ENCODE measurements around the gene FCER1G. TPM values are rescaled to one million over a fixed set of nuclear protein-coding genes. Genes with fewer than 3 reads are reported as not detected.
"Not testable (repeated sequence)": the region's sequence is repeated elsewhere in the genome, so short reads cannot be mapped to it uniquely, and the experiment has no call there.

Gene FCER1G
- polyA plus RNA-seq, 3 donors: 9.8 to 13.9 (median 10.2) TPM

DNA sequence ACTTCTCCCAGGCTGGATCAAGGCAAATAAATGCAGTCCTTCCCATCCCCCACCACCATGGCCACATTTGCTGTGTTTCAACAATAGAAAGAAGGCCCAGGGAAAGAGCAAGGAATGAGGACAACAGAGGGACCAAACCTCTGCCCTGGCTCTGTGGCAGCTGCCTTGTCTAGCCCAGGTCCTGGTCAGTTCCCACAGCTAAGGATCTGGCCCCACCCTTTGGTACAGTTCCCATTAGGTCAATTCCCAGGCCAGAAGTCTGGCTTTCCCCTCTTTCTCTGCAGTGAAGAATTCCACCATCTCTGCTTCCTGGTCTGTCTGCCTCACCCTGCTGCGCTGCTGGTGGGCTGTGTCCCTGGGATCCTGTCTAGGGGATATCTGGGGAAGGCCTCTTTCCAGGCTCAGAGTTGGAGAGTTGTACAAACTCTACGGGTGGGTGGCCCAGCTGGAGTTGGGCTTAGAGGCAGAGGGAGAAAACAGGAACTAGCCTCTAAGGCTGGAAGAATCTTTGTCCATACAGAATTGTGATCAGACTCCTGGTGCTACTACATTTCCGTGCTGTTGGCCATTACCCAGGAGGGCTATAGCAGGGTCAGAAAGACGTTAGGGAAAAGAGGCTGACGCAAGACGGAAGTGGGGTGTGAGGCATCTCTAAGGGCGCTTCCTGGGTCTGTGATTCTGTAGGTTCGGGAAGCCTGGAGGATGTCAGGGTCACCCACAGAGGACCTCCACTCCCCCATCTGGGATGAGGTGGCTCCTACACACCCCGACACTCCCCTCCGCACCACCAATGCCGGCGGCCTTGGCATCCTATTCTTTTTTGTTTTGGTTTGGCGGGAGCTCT is 13.9 kb upstream of the FCER1G start:
- DNase-seq: no peak

DNA sequence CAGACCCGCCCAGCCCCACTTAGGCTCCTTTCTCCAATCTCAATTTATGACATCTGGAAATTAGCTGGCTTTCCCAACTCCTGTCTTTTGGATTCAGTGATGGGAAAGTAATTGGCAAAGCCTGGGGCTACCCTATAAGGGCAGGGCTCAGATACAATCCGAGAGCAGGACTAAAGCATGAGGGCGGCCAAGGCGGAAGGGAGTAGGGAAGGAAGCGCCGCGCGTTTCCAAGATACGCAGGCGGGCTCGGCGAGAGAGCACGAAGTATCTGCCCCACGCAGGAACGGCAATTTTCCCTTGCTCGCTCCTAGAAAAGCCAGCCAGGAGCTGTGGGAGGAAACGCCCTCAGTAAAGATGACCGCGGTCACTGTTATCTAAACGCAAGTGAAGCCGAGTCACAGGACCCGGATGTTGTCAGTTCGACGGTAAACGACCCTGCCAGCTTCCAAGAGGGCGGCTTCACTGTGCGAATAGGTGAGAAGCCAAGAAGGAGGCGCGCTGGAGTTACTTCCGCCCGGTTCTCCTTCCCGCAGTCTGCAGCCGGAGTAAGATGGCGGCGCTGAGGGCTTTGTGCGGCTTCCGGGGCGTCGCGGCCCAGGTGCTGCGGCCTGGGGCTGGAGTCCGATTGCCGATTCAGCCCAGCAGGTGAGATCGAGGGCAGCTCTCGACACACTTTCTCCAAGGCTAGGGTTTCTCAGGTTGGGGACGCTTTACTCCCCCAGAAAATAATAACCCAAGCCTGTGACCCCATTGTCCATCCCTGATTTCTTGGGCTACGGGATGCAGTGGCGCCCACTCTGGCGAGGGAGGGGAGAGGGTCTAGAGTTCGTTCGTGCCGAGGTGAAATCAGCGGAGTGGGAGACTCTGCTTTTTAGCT is 13.0 kb upstream of the FCER1G start, which contains the start of gene NDUFS2:
TSS of gene NDUFS2 (plus strand) at position 532 of the 877 bp plus-strand sequence. CDS start at position 551, 19 bp downstream.
- DNase-seq: peak; percentile 99

DNA sequence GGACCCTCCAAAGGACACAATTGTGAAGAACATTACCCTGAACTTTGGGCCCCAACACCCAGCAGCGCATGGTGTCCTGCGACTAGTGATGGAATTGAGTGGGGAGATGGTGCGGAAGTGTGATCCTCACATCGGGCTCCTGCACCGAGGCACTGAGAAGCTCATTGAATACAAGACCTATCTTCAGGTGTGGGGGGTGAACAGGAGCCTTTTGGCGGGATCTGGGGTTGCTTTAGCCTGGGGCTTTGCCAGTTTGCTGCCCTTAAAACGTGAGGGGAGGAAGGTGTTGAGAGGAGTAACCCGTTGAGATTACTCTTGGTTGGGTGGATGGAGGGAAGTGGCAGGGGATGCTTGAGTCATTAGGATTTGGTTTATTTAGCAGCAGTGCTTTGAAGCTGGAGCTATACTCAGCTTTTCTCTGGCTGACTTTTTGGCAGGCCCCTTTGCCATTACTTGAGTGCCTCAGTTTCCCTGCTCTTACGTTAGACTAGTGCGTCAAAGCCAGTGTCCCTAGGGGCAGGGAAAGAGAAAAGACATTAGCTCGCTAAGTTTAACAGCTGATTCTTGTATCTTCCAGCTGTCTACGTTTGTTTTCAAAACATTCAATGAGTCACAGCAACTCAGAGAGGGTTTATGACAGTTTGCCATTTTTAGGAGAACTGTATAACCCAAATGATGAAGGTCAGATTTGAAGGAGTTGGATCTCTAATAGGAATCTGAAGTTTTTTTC is 8.5 kb upstream of the FCER1G start:
- no peak for DNase-seq

DNA sequence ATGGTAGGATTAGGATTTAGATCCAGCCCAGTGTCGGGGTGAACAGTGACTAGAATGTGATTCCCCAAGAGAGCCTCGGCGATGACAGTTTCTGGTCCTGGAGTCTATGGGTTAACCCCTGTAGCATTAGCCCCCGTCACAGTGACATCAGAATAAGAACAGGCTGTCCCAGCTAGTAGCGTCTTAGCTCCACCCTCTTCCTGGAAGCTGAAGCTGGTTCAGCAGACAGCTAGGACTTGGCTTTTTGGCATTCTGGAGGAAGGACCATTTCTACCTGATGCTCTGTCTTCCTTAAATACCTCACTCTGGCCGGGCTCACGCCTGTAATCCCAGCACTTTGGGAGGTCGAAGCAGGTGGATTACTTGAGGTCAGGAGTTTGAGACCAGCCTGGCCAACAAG is 7.9 kb upstream of the FCER1G start:
- no peak for DNase-seq

DNA sequence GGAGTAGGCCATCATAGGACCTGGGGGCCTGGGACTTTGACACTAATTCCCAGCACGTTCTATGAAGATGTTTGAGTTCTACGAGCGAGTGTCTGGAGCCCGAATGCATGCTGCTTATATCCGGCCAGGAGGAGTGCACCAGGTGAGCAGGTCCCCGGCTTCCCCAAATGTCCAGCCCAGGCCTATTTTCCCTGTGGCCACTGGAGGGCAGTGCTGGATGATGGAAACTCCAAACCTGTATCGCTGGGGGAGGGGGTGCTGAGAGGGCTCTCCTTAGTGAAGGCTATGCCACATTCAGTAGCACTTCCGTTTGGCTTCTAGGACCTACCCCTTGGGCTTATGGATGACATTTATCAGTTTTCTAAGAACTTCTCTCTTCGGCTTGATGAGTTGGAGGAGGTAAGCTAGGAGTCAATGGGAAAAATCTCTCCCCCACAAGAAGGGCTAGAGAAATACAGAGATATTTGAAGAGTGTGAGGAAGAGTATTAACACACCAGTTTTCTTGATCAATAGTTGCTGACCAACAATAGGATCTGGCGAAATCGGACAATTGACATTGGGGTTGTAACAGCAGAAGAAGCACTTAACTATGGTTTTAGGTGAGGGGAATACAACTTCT is 5.2 kb upstream of the FCER1G start:
- DNase-seq: peak; percentile 69

DNA sequence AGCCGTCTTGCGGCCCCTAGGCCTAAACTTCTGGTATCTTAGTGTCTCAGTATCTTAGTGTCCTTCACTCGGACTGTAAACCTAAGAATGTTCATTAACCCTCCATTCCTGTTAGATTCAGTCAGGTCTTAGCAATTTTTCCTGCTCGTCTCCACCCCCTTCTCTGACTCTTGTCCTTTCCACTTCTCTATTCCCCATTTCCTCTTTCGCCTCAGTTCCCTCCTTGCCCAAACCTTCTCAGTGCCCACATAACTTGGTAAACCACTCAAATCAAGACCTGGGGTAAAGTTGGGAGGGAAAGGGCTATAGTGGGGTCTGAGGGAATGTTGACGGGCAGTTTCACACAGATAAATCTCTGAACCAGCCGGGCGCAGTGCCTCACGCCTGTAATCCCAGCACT is 726 bp upstream of the FCER1G start:
- no peak for DNase-seq

DNA sequence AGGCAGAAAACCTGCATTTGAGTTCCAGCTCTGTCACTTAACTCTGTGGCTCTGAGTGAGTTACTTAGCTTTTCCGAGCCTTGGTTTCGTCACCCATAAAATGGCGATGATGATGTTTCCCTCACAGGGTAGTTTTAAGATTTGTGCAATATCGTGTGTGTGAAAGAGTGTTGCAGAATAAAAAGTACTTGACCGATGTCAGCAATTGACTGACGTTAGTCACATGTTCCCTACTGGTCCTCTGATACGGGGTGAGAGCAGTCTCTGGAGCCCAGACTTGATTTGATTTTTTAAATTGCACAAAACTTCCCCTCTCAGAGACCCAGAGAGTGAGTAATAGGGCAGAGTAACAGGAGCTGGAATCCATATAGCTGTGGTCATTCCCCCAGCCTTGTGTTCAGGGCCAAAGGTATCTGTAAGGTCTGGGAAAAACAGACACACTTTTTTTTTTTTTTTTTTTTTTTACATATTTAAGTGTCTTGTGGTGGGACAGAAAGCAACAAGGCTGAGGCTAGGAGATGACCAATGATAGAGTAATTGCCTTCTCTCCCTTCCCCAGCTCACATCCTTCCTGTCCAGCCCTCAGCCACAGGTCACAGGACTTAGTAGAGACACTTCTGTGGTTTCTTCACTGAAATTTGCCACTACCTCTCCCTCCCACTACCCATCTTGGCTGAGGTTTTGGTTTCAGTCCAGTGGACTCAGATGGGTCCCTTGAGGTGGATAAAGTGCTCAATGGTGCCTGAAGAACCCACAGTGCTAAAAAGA is 2.0 kb downstream of the FCER1G start:
- DNase-seq: no peak

DNA sequence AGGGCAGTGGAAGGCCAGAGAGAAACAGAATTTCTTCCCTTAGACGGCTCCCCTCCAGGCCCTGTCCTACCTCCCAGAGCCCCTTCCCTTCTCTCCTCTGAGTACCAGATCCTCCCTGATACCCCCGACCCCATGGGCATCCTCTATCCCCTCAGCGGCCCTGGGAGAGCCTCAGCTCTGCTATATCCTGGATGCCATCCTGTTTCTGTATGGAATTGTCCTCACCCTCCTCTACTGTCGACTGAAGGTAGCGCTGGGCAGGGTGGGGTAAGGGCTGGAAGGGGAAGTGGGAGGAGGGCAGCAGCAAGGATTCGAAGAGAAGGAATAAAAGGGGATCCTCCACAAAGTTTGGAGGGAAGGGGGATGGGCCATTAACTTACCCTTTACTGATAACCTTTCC is 2.7 kb downstream of the FCER1G start:
- no peak for DNase-seq

DNA sequence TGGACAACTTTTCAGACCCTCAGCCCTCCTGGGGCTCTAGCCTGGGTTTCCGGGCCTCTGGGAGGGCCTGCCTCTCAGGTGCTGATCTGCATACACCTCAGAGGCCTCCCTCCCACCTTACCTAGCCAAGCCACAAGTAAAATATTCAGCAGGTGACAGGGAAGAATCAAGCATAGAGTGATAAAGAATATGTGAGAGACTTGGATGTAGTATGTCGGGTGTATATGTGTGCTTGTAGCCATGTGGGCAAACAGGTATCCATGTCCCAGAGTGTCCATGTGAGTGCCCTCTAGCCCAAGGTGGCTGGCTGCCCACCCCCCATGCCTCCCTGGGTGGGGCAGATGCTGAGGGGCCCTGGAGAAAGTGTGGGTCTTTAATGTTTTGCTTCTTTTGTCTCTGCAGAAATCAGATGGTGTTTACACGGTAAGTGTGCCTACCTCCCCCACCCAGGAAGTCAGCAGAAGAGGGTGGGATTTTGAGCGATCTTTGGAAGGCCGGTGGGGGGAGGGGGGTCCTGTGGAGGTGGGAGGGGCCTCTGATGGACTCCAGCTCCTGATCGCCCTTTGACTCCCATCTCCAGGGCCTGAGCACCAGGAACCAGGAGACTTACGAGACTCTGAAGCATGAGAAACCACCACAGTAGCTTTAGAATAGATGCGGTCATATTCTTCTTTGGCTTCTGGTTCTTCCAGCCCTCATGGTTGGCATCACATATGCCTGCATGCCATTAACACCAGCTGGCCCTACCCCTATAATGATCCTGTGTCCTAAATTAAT is 3.4 kb downstream of the FCER1G start:
- DNase-seq: no peak

DNA sequence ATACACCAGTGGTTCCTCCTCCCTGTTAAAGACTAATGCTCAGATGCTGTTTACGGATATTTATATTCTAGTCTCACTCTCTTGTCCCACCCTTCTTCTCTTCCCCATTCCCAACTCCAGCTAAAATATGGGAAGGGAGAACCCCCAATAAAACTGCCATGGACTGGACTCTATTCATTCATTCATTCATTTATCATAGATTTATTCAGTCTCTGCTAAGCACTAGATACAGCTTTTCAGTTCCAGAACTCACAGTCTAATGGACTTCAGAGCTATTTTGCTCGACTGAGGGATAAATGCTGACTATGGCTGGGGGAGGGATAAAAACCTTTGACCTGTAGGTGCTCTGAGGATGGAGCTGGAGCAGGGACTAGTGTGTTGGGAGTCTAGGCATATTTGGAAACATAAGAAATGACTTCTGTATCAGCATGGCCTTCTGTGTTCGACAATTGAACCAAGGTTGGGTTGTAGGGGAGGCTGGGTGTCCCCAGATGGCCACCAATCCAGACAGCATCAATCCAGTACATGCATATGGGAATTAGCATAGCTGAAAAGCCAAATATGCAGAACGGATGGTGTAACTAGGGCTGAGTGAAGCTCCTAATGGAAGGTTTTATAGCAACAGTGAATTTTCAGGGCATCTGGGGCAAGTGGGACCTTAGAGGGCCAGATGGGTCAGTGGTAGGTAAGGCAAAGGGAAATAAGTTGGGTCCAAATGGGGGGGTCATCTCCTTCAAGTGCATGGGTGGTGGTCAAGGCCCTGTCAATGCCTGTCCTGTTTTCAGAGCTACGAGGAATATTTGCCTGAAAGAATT is 4.2 kb downstream of the FCER1G start:
- DNase-seq: no peak

DNA sequence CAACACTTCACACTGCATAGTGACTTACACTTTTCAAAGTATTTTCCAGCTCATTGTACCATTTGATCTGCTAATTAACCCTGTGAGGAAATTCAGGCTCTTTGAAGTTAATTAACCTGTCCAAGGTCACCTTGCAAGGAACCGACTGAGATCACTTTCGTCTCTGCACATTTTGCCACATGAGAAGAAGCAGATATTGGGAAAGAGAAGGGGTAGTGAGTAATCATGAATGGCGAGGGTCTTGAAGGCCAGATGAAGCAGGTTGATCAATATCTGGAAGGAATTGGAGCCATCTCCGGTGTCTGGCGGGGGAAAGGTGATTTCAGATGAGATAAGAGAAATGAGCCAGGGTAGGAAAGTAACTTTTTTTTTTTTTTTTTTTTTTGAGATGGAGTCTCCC is 4.9 kb downstream of the FCER1G start:
- DNase-seq: no peak

DNA sequence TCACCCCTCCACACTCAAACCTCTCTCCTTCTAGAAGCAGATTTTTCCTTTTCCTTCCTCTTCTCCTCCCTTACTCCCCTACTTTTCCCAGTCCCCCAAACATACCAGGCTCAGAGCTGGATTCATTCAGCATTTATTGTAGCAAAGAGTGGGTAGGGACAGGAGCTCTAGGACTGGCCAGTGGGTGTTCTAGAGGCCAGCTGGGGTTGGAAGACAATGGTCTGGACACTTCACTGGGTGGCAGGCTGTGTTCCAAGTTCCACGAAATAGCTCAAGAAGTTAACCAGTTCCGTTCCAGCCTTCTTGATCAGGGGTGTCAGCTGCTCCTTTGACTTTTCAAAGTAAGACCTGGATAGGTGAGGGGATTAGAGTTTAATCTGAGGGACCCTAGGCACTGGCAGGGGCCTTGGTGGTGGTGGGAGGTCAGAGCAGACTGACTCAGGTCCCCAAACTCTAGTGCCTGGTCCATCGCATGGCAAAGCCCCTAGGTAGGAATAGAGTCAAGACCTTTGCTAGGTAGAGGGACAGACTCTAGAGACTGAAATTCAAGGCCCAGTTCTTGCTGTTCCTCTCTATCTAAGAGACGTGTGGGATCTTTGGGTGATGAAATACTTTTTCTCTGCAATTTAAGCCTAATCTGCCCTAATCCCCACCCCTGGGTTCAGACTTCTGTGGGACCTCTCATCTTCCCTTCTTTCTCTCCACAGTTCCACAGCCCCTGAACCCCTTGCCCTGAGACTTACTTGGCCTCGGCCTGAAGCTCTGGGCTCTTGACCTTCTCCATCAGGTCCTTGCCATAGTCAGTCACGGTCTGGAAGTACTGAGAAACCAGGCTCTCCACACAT is 7.3 kb downstream of the FCER1G start:
- DNase-seq: no peak

DNA sequence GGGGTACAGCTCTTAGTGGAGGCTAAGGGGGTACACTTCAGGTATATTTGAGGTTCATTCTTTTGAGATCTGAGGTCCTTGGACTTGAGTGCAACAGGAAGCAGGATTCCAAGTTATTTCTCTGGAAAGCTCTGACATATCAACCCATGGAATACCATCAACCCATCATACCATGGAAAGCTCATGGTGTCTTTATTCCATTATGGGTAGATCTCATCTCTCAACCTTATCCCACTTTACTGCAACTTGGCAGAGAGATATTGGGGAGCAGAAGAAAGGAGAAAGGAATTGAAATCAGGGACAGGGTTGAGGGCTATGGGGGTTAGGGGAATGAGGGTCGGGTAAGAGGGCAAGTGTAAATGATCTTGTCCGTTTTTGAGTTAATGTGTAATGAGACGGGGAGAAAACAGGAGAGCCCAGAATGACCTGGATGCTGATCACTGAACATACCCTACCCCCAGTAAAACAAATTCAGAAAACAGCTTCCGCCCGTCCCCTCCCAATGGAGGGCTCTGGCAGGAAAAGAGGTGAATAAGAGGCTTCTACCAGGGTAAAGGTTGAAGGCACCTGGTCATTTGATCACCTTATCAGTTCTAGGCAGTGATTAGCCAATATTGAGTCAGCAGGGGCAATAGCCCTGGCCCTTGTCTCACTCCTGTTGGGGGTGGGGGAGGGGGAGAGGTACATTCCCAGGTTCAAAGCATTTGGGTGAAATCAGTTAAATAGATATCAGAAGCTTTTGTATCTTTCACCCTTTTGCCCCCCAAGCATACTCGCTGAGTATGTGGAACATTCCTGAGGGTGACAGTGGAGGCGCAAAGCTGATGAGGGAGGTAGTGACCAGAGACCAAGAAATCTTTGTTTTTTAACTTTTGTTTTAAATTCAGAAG is 9.0 kb downstream of the FCER1G start:
- no peak for DNase-seq

DNA sequence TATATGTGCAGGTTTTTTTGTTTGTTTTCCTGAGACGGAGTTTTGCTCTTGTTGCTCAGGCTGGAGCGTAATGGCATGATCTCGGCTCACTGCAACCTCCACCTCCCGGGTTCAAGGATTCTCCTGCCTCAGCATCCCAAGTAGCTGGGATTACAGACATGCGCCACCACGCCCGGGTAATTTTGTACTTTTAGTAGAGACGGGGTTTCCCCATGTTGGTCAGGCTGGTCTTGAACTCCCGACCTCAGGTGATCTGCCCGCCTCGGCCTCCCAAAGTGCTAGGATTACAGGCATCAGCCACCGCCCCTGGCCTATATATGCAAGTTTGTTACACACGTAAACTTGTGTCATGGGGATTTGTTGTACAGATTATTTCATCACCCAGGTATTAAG is 9.6 kb downstream of the FCER1G start:
- not testable (repeated sequence) for DNase-seq

DNA sequence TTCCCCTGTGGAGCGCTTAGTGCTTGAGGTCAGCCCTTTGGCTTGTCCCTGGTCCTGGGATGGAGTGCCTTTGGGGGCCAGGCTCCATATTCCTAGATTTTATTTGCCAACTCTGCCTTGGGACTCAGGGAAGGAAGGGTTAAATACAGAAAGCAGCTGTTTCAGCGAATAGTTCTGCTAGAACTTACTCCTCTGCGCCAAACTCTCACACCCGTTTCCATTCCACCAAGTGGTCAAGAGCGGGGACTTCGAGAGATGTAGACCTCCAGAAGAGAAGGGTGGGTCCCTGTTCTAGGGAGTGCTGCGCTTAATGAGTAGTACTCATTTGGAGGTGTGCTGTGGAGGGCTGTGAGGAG is 10.1 kb downstream of the FCER1G start:
- no peak for DNase-seq

DNA sequence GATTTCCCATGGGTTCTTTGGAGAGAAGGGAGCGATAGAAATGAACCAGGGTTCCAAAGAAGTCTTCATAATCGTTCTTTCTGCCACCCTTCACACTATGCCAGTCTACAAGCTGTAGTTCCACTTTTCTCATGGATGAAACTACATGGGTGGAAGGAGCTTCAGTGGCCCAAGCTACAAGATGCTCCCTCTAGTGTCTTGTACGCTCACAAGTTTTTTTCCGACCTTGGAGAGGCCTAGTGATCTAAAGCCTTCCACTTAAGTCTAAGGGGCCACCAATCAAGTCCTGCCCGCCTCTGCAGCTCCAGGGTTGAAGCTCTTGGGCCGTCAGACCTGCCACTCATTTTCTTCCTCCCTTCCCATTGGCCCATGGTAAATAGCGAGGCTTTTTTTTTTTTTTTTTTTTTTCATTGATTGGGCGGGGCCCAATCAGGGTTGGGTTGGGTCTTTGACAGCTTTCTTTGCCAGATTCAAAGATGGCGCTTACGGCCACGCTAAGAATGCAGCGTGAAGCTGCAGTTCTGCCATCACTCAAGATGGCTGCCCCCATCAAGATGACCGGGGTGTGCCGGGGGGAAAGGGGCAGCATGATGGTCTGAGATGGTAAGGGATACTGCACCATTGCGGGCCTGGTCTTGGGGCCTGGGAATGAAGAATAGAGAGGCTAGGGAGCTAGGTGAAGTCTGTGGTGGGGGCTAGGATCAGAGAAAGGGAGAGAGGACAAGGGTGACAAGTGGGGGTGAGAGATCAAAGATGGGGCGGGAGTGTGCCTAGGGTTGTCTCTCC is 10.6 kb downstream of the FCER1G start, which contains the start of gene TOMM40L:
TSS of gene TOMM40L (plus strand) at position 527 of the 786 bp plus-strand sequence. CDS start 430 bp downstream, outside the sequence.
- peak; percentile 97 for DNase-seq
